T-cell (primary cell): ENCODE measurements around the gene SLC26A3. TPM values are rescaled to one million over a fixed set of nuclear protein-coding genes. Genes with fewer than 3 reads are reported as not detected.

Experiments
- ATAC-seq, 4 experiments: fragments of 200-7000 bp in 3 of 4; fragments of 150-1000 bp in 1 of 4; cut with Tn5 transposase; replicated peaks in 1 of 4; 1 replicate in 3 of 4; 2 replicates in 1 of 4; pipeline ENCODE4 v1.10.0; 2021; ENCODE audit warnings: moderate library complexity in 3 of 4, mild to moderate bottlenecking in 2 of 4, moderate number of reproducible peaks in 1 of 4
- CTCF ChIA-PET, 2 donors: fragments of 300-600 bp; sonication (Branson Sonifier 250); formaldehyde crosslinking; loops; one replicate each; lab custom pipeline; 2022; ENCODE audit warnings: antibody characterized with exemption in 2 of 2; lab: Charles Lee
- POLR2A ChIA-PET, 2 donors: fragments of 300-600 bp; sonication (Branson Sonifier 250); formaldehyde crosslinking; loops; one replicate each; lab custom pipeline; 2022; ENCODE audit warnings: antibody characterized with exemption in 2 of 2; lab: Charles Lee
- DNase-seq, 35 experiments: peaks; one replicate each; pipeline versions ENCODE4 v3.0.0 to v3.0.0-alpha.2; 2013 to 2023
- H3K27ac ChIP-seq: one replicate; pipeline ENCODE4 v1.5.1; 2013; ENCODE audit warnings: low read length
- H3K27me3 ChIP-seq, 2 experiments: replicated peaks in 1 of 2; 1 replicate in 1 of 2; 2 replicates in 1 of 2; pipeline versions ENCODE4 v1.6.1 to v1.7.0; 2013; ENCODE audit warnings: low read length in 1 of 2, mixed read lengths in 1 of 2; ENCODE audit not compliant: control insufficient read depth in 2 of 2, insufficient read depth in 2 of 2; ENCODE audit errors: extremely low read depth in 1 of 2
- H3K36me3 ChIP-seq, 2 donors: 1 replicate in 1 of 2; 2 replicates in 1 of 2; pipeline versions ENCODE4 v1.6.1 to v1.7.0; 2013; ENCODE audit warnings: low read length in 1 of 2; ENCODE audit not compliant: control insufficient read depth in 2 of 2, insufficient read depth in 1 of 2; ENCODE audit errors: extremely low read depth in 1 of 2
- H3K4me1 ChIP-seq, 2 experiments: 1 replicate in 1 of 2; 2 replicates in 1 of 2; pipeline versions ENCODE4 v1.6.1 to v1.7.0; 2013; ENCODE audit warnings: low read length in 2 of 2, mixed read lengths in 1 of 2; ENCODE audit not compliant: insufficient read depth in 2 of 2, control insufficient read depth in 1 of 2; ENCODE audit errors: extremely low read depth in 1 of 2
- H3K4me3 ChIP-seq, 2 donors: 1 replicate in 1 of 2; 2 replicates in 1 of 2; pipeline versions ENCODE4 v1.5.1 to v1.7.0; 2013; ENCODE audit warnings: mild to moderate bottlenecking in 2 of 2, low read length in 1 of 2, moderate library complexity in 1 of 2; ENCODE audit not compliant: control insufficient read depth in 1 of 2; ENCODE audit errors: extremely low read depth in 1 of 2
- H3K9me3 ChIP-seq: 2 replicates; pipeline ENCODE4 v1.7.0; 2013
- H3K27ac Mint-ChIP-seq, 2 donors: one replicate each; pipeline ENCODE4 v1.8.0; 2020 to 2021; ENCODE audit warnings: mild to moderate bottlenecking in 2 of 2, mixed read lengths in 2 of 2
- H3K27me3 Mint-ChIP-seq, 2 donors: one replicate each; pipeline ENCODE4 v1.8.0; 2021 to 2022; ENCODE audit warnings: mixed read lengths in 2 of 2
- H3K36me3 Mint-ChIP-seq: one replicate; pipeline ENCODE4 v1.8.0; 2021; ENCODE audit warnings: mixed read lengths
- H3K4me1 Mint-ChIP-seq, 3 donors: one replicate each; pipeline ENCODE4 v1.8.0; 2020 to 2022; ENCODE audit warnings: mixed read lengths in 3 of 3, mild to moderate bottlenecking in 1 of 3
- H3K4me3 Mint-ChIP-seq, 3 donors: one replicate each; pipeline ENCODE4 v1.8.0; 2020 to 2022; ENCODE audit warnings: mild to moderate bottlenecking in 3 of 3, mixed read lengths in 3 of 3, moderate library complexity in 3 of 3
- H3K9me3 Mint-ChIP-seq, 3 donors: one replicate each; pipeline ENCODE4 v1.8.0; 2020 to 2022; ENCODE audit warnings: mixed read lengths in 3 of 3
- WGBS: methylation state at CpG from one replicate; pipeline ENCODE4 v1.1.5; 2013; ENCODE audit warnings: missing lambda C conversion rate; ENCODE audit not compliant: insufficient coverage; 5-methylcytosine and 5-hydroxymethylcytosine counted together
- total RNA-seq, 35 experiments: library from RNA in 6 of 35; stranded (reverse) in 6 of 35; fragments of 120-200 nt in 1 of 35; gene quantifications; one replicate each; pipeline versions ENCODE4 v1.2.1 to v1.2.4 and lab custom pipeline; 2013 to 2026

Gene SLC26A3
- total RNA-seq, 5 donors from 2014 or later (not counting 1 experiment from before 2014, with no cell fraction given), result 0.33 to 0.93 (median 0.70) TPM; not detected in 2

- H3K4me3 ChIP-seq, result no peak overlapping the region
- Mint-ChIP-seq H3K4me3 (no peak overlapping the region), H3K27me3 (peaks cover 2 to 4% of the 10 kb centered on the region in 2 donors), H3K27ac (no peak overlapping the region), H3K9me3 (peaks cover 0 to 3% (median 0%) of the 10 kb centered on the region in 3 donors), H3K36me3 (no peaks in the 10 kb centered on the region), H3K4me1 (no peaks in the 10 kb centered on the region)
- no peak for ATAC-seq
- no peaks in the 10 kb centered on the region for H3K36me3 ChIP-seq
- no peaks in the 10 kb centered on the region for H3K9me3 ChIP-seq
- WGBS, result 58% methylated on average over 7 of the region's 10 CpGs
- ChIA-PET CTCF (no interaction called here), POLR2A (interaction anchor here in 1 of 2 donors (0.6 kb wide), 1 partner anchor 26 kb away, joined by 3 read pairs; no protein-coding TSS in a partner anchor)
- peaks cover 0 to 8% of the 10 kb centered on the region in 2 experiments for H3K27me3 ChIP-seq
- no peaks in the 10 kb centered on the region for H3K4me1 ChIP-seq
- DNase-seq, result no peak
- no peak overlapping the region for H3K27ac ChIP-seq
Observed at GRCh38 chr7:107836237-107837144, 33.5 kb upstream of the SLC26A3 start.

GRCh38 chr7:107834401-107834800 lies 31.4 kb upstream of the SLC26A3 start:
- no peak for DNase-seq
- H3K4me1 Mint-ChIP-seq, result no peaks in the 10 kb centered on the region
- CTCF ChIA-PET, result interaction anchor here in 1 of 2 donors (0.6 kb wide), 1 partner anchor 42 kb away, joined by 4 read pairs; no protein-coding TSS in a partner anchor
- no peak overlapping the region for H3K27ac Mint-ChIP-seq
- H3K36me3 Mint-ChIP-seq, result no peaks in the 10 kb centered on the region
- Histone ChIP-seq H3K4me1 (no peaks in the 10 kb centered on the region), H3K4me3 (no peak overlapping the region), H3K36me3 (no peaks in the 10 kb centered on the region), H3K27me3 (peaks cover 0 to 5% of the 10 kb centered on the region in 2 experiments), H3K27ac (no peak overlapping the region), H3K9me3 (no peaks in the 10 kb centered on the region)
- no peak for ATAC-seq
- no CpG with 5 or more reads among the region's 1 CpG for WGBS
- H3K9me3 Mint-ChIP-seq, result peaks cover 0 to 4% (median 0%) of the 10 kb centered on the region in 3 donors
- no peak overlapping the region for H3K4me3 Mint-ChIP-seq
- POLR2A ChIA-PET, result no interaction called here
- H3K27me3 Mint-ChIP-seq, result peaks cover 0 to 8% of the 10 kb centered on the region in 2 donors

GRCh38 chr7:107833684-107834106 lies 30.7 kb upstream of the SLC26A3 start:
- ATAC-seq (no peak), DNase-seq (no peak)
- H3K27ac ChIP-seq, result no peak overlapping the region
- H3K27me3 Mint-ChIP-seq, result peaks cover 0 to 8% of the 10 kb centered on the region in 2 donors
- ChIA-PET POLR2A (no interaction called here), CTCF (no interaction called here)
- H3K27ac Mint-ChIP-seq, result no peak overlapping the region
- no peak overlapping the region for H3K4me3 Mint-ChIP-seq
- H3K27me3 ChIP-seq, result peaks cover 0 to 5% of the 10 kb centered on the region in 2 experiments
- H3K9me3 Mint-ChIP-seq, result peaks cover 0 to 4% (median 0%) of the 10 kb centered on the region in 3 donors
- H3K4me3 ChIP-seq, result no peak overlapping the region
- H3K36me3 Mint-ChIP-seq, result no peaks in the 10 kb centered on the region
- 81% methylated on average over 6 of the region's 7 CpGs for WGBS
- no peaks in the 10 kb centered on the region for H3K36me3 ChIP-seq
- no peaks in the 10 kb centered on the region for H3K9me3 ChIP-seq
- H3K4me1 ChIP-seq, result no peaks in the 10 kb centered on the region
- H3K4me1 Mint-ChIP-seq, result no peaks in the 10 kb centered on the region

- WGBS, result 86% methylated on average over 1 of the region's 3 CpGs
- POLR2A ChIA-PET, result no interaction called here
Observed at GRCh38 chr7:107830420-107830819, 27.4 kb upstream of the SLC26A3 start.

DNA sequence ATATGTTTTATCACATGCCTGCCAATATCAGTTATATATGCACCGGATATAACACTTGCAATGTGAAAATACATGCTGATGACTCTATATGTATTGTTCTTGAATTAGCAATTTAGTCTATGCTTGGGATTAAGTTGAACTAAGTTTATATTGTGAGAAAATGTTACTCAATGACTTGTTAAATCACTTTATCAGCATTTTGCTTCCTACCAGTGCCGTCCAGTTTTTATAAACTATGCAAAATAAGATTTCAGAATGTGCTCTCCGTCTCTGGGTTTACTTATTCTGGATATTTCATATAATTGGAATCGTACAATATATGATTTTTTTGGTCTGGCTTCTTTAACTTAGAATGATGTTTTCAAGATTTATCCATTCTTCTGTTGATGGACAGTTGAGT lies 25.5 kb upstream of the SLC26A3 start:
- Histone ChIP-seq H3K36me3 (no peaks in the 10 kb centered on the region), H3K4me3 (no peak overlapping the region), H3K4me1 (no peaks in the 10 kb centered on the region), H3K27ac (no peak overlapping the region), H3K9me3 (no peaks in the 10 kb centered on the region), H3K27me3 (no peaks in the 10 kb centered on the region)
- peaks cover 4 to 12% (median 5%) of the 10 kb centered on the region in 3 donors for H3K9me3 Mint-ChIP-seq
- H3K4me1 Mint-ChIP-seq, result no peaks in the 10 kb centered on the region
- ATAC-seq, result no peak
- H3K36me3 Mint-ChIP-seq, result no peaks in the 10 kb centered on the region
- CTCF ChIA-PET, result no interaction called here
- H3K4me3 Mint-ChIP-seq, result no peak overlapping the region
- H3K27me3 Mint-ChIP-seq, result peaks cover 0 to 6% of the 10 kb centered on the region in 2 donors
- WGBS, result no CpG with 5 or more reads among the region's 4 CpGs
- no peak for DNase-seq
- POLR2A ChIA-PET, result no interaction called here
- H3K27ac Mint-ChIP-seq, result no peak overlapping the region

More at GRCh38 chr7:107830420-107830819, 27.4 kb upstream of the SLC26A3 start:
- Histone ChIP-seq H3K36me3 (no peaks in the 10 kb centered on the region), H3K27ac (no peak overlapping the region), H3K4me3 (no peak overlapping the region), H3K9me3 (no peaks in the 10 kb centered on the region), H3K27me3 (no peaks in the 10 kb centered on the region), H3K4me1 (no peaks in the 10 kb centered on the region)
- ATAC-seq (no peak), DNase-seq (no peak)
- Mint-ChIP-seq H3K9me3 (peaks cover 0 to 4% (median 0%) of the 10 kb centered on the region in 3 donors), H3K27me3 (peaks cover 0 to 6% of the 10 kb centered on the region in 2 donors), H3K27ac (no peak overlapping the region), H3K36me3 (no peaks in the 10 kb centered on the region), H3K4me1 (no peaks in the 10 kb centered on the region), H3K4me3 (no peak overlapping the region)
- CTCF ChIA-PET, result no interaction called here

- peaks cover 0 to 6% of the 10 kb centered on the region in 2 donors for H3K27me3 Mint-ChIP-seq
- POLR2A ChIA-PET, result no interaction called here
Observed at GRCh38 chr7:107827501-107827900, 24.5 kb upstream of the SLC26A3 start.

More at GRCh38 chr7:107827501-107827900, 24.5 kb upstream of the SLC26A3 start:
- Mint-ChIP-seq H3K36me3 (no peaks in the 10 kb centered on the region), H3K27ac (no peak overlapping the region), H3K4me3 (no peak overlapping the region), H3K4me1 (no peaks in the 10 kb centered on the region), H3K9me3 (peaks cover 4 to 12% (median 5%) of the 10 kb centered on the region in 3 donors)
- H3K9me3 ChIP-seq, result no peaks in the 10 kb centered on the region
- ATAC-seq (no peak), DNase-seq (no peak)
- H3K4me3 ChIP-seq, result no peak overlapping the region
- CTCF ChIA-PET, result no interaction called here
- no peak overlapping the region for H3K27ac ChIP-seq
- whole genome bisulfite sequencing, result 70% methylated on average over 2 of the region's 2 CpGs
- H3K4me1 ChIP-seq, result no peaks in the 10 kb centered on the region
- no peaks in the 10 kb centered on the region for H3K27me3 ChIP-seq
- no peaks in the 10 kb centered on the region for H3K36me3 ChIP-seq
